ENCODE results near the gene SULF2.

DNA sequence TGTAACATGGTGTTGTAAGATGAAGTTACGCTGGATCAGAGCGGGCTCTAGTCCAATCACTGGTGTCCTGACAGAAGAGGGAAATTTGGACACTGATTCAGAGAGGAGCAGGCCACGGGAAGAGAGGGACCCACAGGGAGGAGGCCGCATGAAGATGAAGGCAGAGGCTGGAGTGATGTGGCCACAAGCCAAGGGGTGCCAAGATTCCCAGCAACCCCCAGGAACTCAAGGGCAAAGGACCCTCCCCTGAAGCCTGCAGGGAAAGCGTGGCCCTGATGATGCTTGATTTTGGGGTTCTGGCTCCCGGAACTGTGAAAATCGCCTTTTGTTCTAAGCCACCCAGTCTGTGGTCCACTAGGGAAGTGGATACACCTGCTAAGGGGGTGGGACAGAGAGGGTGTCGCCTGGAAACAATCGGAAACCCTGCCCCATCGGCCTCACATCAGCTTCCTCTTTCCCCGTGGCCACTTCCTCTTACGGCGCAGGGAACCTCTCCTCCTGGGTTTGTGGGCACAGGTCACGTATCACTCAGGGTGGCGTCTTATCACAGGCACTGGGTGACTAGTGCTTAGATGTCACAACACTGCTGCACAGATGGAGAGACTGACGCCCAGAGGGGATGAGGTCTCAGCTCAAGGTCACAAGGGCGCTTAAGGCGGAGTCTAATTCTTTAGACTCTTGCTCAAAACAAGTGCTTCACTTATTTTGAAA is 58.0 kb downstream of the SULF2 start:
- no peak; the same call in 1 of the 2 replicates for TF ChIP-seq CEBPB (tag; IDR thresholded peaks at IDR 0.05)
- no peak for TF ChIP-seq SP1 (CRISPR knock-in tag; IDR thresholded peaks at IDR 0.05)
- TF ChIP-seq, protein P1, sequence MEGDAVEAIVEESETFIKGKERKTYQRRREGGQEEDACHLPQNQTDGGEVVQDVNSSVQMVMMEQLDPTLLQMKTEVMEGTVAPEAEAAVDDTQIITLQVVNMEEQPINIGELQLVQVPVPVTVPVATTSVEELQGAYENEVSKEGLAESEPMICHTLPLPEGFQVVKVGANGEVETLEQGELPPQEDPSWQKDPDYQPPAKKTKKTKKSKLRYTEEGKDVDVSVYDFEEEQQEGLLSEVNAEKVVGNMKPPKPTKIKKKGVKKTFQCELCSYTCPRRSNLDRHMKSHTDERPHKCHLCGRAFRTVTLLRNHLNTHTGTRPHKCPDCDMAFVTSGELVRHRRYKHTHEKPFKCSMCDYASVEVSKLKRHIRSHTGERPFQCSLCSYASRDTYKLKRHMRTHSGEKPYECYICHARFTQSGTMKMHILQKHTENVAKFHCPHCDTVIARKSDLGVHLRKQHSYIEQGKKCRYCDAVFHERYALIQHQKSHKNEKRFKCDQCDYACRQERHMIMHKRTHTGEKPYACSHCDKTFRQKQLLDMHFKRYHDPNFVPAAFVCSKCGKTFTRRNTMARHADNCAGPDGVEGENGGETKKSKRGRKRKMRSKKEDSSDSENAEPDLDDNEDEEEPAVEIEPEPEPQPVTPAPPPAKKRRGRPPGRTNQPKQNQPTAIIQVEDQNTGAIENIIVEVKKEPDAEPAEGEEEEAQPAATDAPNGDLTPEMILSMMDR (IDR thresholded peaks at IDR 0.05 in 2 of 3, conservative IDR thresholded peaks at IDR 0.05 in 1 of 3; ENCODE audit: insufficient read depth in 2 of 3, low read depth in 1 of 3, low read length in 3 of 3): no peak
- no peak for TF ChIP-seq ZNF274 (IDR thresholded peaks at IDR 0.05; ENCODE audit: borderline replicate concordance, low read depth, low read length)
- TF ChIP-seq, protein P2, sequence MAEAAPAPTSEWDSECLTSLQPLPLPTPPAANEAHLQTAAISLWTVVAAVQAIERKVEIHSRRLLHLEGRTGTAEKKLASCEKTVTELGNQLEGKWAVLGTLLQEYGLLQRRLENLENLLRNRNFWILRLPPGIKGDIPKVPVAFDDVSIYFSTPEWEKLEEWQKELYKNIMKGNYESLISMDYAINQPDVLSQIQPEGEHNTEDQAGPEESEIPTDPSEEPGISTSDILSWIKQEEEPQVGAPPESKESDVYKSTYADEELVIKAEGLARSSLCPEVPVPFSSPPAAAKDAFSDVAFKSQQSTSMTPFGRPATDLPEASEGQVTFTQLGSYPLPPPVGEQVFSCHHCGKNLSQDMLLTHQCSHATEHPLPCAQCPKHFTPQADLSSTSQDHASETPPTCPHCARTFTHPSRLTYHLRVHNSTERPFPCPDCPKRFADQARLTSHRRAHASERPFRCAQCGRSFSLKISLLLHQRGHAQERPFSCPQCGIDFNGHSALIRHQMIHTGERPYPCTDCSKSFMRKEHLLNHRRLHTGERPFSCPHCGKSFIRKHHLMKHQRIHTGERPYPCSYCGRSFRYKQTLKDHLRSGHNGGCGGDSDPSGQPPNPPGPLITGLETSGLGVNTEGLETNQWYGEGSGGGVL (CRISPR knock-in tag; IDR thresholded peaks at IDR 0.05): no peak
- no peak for TF ChIP-seq ZNF121 (CRISPR knock-in tag; conservative IDR thresholded peaks at IDR 0.05)
- no peak for TF ChIP-seq CBX5 (IDR thresholded peaks at IDR 0.05; ENCODE audit: borderline replicate concordance, low read depth)
- TF ChIP-seq ZEB2 (IDR thresholded peaks at IDR 0.05): no peak
- TF ChIP-seq EZH2 (IDR thresholded peaks at IDR 0.05; ENCODE audit: borderline replicate concordance, low read depth, low read length): no peak
- TF ChIP-seq, protein P3, sequence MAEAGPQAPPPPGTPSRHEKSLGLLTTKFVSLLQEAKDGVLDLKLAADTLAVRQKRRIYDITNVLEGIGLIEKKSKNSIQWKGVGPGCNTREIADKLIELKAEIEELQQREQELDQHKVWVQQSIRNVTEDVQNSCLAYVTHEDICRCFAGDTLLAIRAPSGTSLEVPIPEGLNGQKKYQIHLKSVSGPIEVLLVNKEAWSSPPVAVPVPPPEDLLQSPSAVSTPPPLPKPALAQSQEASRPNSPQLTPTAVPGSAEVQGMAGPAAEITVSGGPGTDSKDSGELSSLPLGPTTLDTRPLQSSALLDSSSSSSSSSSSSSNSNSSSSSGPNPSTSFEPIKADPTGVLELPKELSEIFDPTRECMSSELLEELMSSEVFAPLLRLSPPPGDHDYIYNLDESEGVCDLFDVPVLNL (CRISPR knock-in tag; IDR thresholded peaks at IDR 0.05; ENCODE audit: low read depth): no peak
- TF ChIP-seq EP300 (IDR thresholded peaks at IDR 0.05; ENCODE audit: low read length): no peak
- TF ChIP-seq, protein P4, sequence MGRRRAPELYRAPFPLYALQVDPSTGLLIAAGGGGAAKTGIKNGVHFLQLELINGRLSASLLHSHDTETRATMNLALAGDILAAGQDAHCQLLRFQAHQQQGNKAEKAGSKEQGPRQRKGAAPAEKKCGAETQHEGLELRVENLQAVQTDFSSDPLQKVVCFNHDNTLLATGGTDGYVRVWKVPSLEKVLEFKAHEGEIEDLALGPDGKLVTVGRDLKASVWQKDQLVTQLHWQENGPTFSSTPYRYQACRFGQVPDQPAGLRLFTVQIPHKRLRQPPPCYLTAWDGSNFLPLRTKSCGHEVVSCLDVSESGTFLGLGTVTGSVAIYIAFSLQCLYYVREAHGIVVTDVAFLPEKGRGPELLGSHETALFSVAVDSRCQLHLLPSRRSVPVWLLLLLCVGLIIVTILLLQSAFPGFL (CRISPR knock-in tag; IDR thresholded peaks at IDR 0.05): no peak
- TF ChIP-seq ZFP36 (IDR thresholded peaks at IDR 0.05; ENCODE audit: low read depth, low read length, partially characterized antibody): no peak
- no peak for TF ChIP-seq HNRNPK (IDR thresholded peaks at IDR 0.05; ENCODE audit: low read depth, low read length, poor library complexity, severe bottlenecking)
